ENCODE data around the gene PRDM13. TPM values are rescaled to one million over a fixed set of nuclear protein-coding genes. Genes with fewer than 3 reads are reported as not detected.

PRDM13 gene
- total RNA-seq, 4 donors from 2014 or later: 0.19 TPM; not detected in 3

DNA sequence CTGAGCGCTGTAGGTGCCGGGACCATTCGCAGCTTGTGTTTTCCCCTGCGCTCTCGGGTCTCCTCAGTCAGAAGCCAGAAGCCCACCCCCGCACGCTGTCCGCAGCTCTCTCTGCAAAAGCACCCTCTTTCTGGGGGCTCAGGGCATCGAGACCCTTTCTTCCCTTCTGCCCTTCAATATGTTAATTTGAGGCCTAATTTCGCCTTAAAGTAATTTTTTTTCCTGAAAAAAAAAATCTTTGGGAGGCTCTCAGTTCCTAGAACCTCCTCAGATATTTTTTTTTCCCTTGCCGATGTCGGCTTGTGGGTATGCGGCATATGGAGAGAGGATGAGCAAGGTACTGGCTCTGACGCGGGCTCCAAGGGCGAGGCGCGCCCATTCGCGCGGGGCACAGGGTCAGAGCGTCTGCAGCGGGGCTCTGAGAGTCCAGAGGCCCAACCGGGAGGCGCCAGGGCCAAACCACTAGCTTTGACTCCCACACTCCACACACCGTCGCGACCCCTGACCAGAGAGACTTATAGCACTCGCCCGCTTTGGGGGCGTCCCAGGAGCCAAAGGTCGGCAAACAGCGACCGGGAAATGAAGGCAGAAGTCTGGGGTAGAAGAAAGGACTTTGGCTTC, 893 bp downstream of the PRDM13 start:
- Histone ChIP-seq H3K4me3 (no peak overlapping the region), H3K27ac (no peak overlapping the region), H3K4me1 (peaks cover 12 to 51% (median 17%) of the 10 kb centered on the region in 3 donors), H3K9me3 (no peaks in the 10 kb centered on the region), H3K27me3 (peaks cover 44 to 100% (median 76%) of the 10 kb centered on the region in 4 donors), H3K36me3 (no peaks in the 10 kb centered on the region)
- intact Hi-C loops (cut with DNase I): no loop called here
- DNase-seq: no peak
- 17 to 18% methylated on average over 13 to 16 of the region's 34 CpGs for WGBS, 2 donors
- TF ChIP-seq, protein P1, sequence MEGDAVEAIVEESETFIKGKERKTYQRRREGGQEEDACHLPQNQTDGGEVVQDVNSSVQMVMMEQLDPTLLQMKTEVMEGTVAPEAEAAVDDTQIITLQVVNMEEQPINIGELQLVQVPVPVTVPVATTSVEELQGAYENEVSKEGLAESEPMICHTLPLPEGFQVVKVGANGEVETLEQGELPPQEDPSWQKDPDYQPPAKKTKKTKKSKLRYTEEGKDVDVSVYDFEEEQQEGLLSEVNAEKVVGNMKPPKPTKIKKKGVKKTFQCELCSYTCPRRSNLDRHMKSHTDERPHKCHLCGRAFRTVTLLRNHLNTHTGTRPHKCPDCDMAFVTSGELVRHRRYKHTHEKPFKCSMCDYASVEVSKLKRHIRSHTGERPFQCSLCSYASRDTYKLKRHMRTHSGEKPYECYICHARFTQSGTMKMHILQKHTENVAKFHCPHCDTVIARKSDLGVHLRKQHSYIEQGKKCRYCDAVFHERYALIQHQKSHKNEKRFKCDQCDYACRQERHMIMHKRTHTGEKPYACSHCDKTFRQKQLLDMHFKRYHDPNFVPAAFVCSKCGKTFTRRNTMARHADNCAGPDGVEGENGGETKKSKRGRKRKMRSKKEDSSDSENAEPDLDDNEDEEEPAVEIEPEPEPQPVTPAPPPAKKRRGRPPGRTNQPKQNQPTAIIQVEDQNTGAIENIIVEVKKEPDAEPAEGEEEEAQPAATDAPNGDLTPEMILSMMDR (IDR thresholded peaks at IDR 0.05): no peak
- no peak for TF ChIP-seq POLR2A (IDR thresholded peaks at IDR 0.05)

DNA sequence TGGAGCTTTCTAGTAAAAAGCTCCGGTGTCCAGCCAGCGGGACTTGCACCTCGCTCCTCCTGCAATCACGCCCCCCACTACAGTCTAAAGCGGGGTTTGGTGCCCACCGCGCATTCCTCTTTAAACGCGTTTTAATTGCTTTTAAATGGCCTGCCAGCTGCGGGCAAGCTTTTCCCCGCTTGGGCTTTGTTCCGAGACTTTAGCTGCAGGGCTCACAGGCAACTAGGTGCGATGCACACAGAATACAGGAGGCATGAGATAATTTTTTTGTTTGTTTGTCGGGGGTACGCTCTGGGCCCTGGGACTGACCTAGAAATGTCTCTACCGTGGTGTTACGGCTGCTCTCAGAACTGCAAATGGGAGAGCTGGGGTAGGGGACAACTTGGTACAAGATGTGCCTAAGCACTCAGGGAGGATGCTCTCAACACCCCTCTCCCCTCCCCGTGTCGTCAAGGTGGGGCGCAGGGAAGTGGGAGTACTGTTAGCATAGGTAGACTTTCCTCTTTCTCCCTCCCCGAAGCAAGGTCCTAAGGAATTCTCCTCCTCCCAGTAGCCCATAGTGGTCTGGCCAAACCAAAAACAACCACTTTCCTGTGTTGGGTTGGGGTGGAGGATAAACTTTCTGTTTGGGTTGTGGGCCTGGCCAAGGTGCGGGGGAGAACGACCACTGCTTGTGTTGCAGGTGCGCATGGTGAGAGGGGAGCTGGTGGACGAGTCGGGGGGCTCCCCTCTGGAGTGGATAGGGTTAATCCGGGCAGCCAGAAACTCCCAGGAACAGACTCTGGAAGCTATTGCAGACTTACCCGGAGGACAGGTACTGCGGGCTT, 1.6 kb downstream of the PRDM13 start:
- intact Hi-C loops (cut with DNase I): no loop called here
- Histone ChIP-seq H3K27ac (no peak overlapping the region), H3K27me3 (peaks cover 48 to 100% (median 77%) of the 10 kb centered on the region in 4 donors), H3K4me3 (no peak overlapping the region), H3K4me1 (peaks cover 9 to 51% (median 17%) of the 10 kb centered on the region in 3 donors), H3K9me3 (no peaks in the 10 kb centered on the region), H3K36me3 (no peaks in the 10 kb centered on the region)
- TF ChIP-seq POLR2A (IDR thresholded peaks at IDR 0.05): no peak
- TF ChIP-seq, protein P1 (IDR thresholded peaks at IDR 0.05): no peak
- WGBS, 2 donors: 10 to 11% methylated on average over 11 to 23 of the region's 29 CpGs
- DNase-seq: no peak

DNA sequence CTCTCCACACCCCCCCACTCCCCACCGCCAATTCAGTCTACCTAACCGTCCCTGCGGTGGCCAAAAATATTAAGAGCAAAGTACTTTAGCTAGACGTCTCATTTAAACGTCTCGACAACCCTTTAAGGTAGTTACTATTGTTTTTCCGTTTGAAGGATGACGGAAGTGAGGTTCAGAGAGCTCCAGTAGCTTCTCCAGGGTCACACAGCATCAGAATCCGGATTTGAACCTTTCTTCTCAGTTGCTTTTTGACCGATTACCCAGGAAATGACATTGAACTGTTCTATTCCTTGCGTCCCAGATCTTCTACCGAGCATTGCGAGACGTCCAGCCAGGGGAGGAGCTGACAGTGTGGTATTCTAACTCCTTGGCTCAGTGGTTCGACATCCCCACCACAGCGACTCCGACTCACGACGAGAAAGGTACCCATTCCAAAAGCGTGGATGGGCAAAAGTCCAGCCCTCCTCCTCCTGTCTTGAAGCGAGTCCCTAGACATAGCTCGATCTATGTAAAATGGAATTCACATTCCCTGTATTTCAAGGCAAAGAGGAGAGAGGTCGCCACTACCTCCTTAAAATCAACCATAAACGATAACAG, 2.4 kb downstream of the PRDM13 start:
- Histone ChIP-seq H3K27ac (no peak overlapping the region), H3K36me3 (no peaks in the 10 kb centered on the region), H3K27me3 (peaks cover 46 to 100% (median 73%) of the 10 kb centered on the region in 4 donors), H3K4me3 (no peak overlapping the region), H3K4me1 (peaks cover 11 to 51% (median 14%) of the 10 kb centered on the region in 3 donors), H3K9me3 (no peaks in the 10 kb centered on the region)
- intact Hi-C loops (cut with DNase I): no loop called here
- no peak for DNase-seq
- TF ChIP-seq, protein P1 (IDR thresholded peaks at IDR 0.05): no peak
- TF ChIP-seq POLR2A (IDR thresholded peaks at IDR 0.05): no peak
- WGBS, 2 donors: 15 to 20% methylated on average over 21 to 22 of the region's 24 CpGs

DNA sequence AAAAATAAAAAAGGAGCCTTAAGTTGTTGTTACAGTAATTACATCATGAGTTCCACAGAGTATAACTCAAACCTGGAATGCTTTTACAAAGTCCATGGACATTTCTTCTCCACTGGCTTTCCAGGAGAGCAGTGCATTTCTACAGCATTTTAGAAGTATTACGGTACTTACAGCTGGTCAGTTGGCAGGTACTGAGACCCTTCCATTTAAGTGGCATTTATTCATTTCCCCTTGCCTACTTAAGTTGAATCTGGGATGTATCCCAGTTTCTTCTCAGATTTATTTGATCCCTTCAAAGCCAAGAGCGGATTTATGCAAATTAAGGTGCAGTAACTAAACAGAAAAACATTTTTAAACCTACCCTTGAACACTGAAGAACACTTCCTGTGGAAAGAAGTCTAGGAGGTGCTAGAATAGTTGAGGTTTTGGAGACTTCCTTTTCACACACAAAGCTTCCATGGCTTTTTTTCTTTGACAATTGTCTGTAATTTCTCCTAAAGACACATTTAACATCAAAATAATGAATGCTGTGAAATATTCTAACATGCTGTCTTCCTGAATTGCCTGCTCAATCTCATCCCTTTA, 3.4 kb downstream of the PRDM13 start:
- Histone ChIP-seq H3K36me3 (no peaks in the 10 kb centered on the region), H3K4me1 (peaks cover 19 to 51% (median 21%) of the 10 kb centered on the region in 3 donors), H3K4me3 (no peak overlapping the region), H3K27ac (no peak overlapping the region), H3K27me3 (peaks cover 48 to 100% (median 73%) of the 10 kb centered on the region in 4 donors), H3K9me3 (no peaks in the 10 kb centered on the region)
- DNase-seq: no peak
- 6 to 21% methylated on average over 2 of the region's 2 CpGs for WGBS, 2 donors
- TF ChIP-seq POLR2A (IDR thresholded peaks at IDR 0.05): no peak
- intact Hi-C loops (cut with DNase I): no loop called here

DNA sequence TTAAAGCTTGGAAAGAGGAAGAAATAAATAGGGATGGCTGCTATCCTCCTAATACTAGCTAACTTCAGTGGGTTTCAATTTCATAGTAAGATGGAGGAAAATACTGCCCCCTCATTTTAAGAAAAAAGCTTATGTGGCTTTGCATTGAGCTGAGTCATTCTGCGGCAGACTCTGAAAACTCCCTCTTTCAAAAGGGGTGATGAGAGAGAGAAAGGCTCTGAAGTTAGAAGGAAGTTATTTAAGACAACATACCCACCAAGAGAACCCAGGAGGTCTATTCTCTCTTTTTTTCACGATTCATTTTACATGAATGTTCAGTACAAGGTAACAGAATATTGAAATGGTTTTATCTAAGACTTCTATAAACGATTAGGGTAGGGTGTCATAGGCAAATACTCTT, 4.5 kb downstream of the PRDM13 start:
- no peaks in the 10 kb centered on the region for H3K9me3 ChIP-seq
- H3K27ac ChIP-seq: no peak overlapping the region
- H3K27me3 ChIP-seq: peaks cover 41 to 100% (median 72%) of the 10 kb centered on the region in 4 donors
- no peak overlapping the region for H3K4me3 ChIP-seq
- DNase-seq: no peak
- WGBS, 2 donors: 4 to 8% methylated on average over 3 of the region's 3 CpGs
- H3K36me3 ChIP-seq: no peaks in the 10 kb centered on the region
- H3K4me1 ChIP-seq: peaks cover 19 to 46% (median 21%) of the 10 kb centered on the region in 3 donors
- intact Hi-C loops (cut with DNase I): no loop called here
- TF ChIP-seq, protein P1 (IDR thresholded peaks at IDR 0.05): no peak
- no peak for TF ChIP-seq POLR2A (IDR thresholded peaks at IDR 0.05)
